Right lobe of liver (tissue), 6 donors: ENCODE data around the gene BOLA2B. TPM values are rescaled to one million over a fixed set of nuclear protein-coding genes. Genes with fewer than 3 reads are reported as not detected.
"Not testable (repeated sequence)": the region's sequence is repeated elsewhere in the genome, so short reads cannot be mapped to it uniquely, and the experiment has no call there.

ENCODE experiments used
- ATAC-seq, 4 donors: fragments of 200-7000 bp; cut with Tn5 transposase; one replicate each; pipeline ENCODE4 v1.9.1; 2020; ENCODE audit warnings: mild to moderate bottlenecking in 4 of 4, moderate library complexity in 4 of 4
- DNase-seq, 3 donors: peaks; one replicate each; pipeline ENCODE4 v3.0.0-alpha.2; 2020
- H3K27ac ChIP-seq, 3 donors: fragments of 200-600 bp; one replicate each; pipeline ENCODE4 v1.8.0; 2022
- H3K27me3 ChIP-seq, 2 donors: fragments of 200-600 bp; one replicate each; pipeline ENCODE4 v1.8.0; 2022
- H3K36me3 ChIP-seq, 4 donors: fragments of 200-600 bp; sonication (generic) in 1 of 4; one replicate each; pipeline versions ENCODE4 v1.5.1 to v1.8.0; 2017 to 2022; ENCODE audit warnings: control low read depth in 1 of 4
- H3K4me1 ChIP-seq, 4 donors: fragments of 200-600 bp; sonication (generic) in 1 of 4; one replicate each; pipeline versions ENCODE4 v1.5.1 to v1.8.0; 2017 to 2022; ENCODE audit warnings: control low read depth in 1 of 4
- H3K4me3 ChIP-seq, 3 donors: fragments of 200-600 bp; one replicate each; pipeline ENCODE4 v1.8.0; 2022
- H3K9me3 ChIP-seq, 4 donors: fragments of 200-600 bp; sonication (generic) in 1 of 4; one replicate each; pipeline versions ENCODE4 v1.5.1 to v1.8.0; 2017 to 2022; ENCODE audit warnings: control low read depth in 1 of 4
- POLR2A ChIP-seq: fragments of 450-650 bp; IDR thresholded peaks from one replicate; pipeline ENCODE4 v1.6.1; 2017; ENCODE audit warnings: antibody characterized with exemption, mild to moderate bottlenecking
- WGBS: methylation state at CpG from one replicate; pipeline ENCODE4 v1.1.6; 2018; ENCODE audit warnings: low coverage, low lambda C conversion rate; ENCODE audit not compliant: insufficient coverage; ENCODE audit errors: missing lambda C conversion rate; 5-methylcytosine and 5-hydroxymethylcytosine counted together
- intact Hi-C, 2 donors: fragments of 100-400 bp; cut with DNase I; formaldehyde crosslinking; loops; one replicate each; pipeline versions ENCODE4 v1.11.2 to v1.14.1; 2022
- total RNA-seq, 6 experiments: library from RNA; depleted of rRNA in 2 of 6; stranded (reverse); fragments of >200 nt in 2 of 6; fragmentation: NEBNext Ultra II Directional in 3 of 6; extraction: Animal tissue kit (Norgen Biotek cat#: 25700) in 3 of 6; gene quantifications; one replicate each; pipeline versions ENCODE4 v1.1.0 to v1.2.4, GENCODE V29; 2016 to 2023
- TF ChIP-seq, protein P1 (sequence below), 4 donors: fragments of 200-600 bp in 3 of 4; fragments of 450-650 bp in 1 of 4; IDR thresholded peaks; one replicate each; pipeline versions ENCODE4 v1.5.1 to v1.8.0; 2016 to 2022; ENCODE audit warnings: antibody characterized with exemption in 4 of 4, mild to moderate bottlenecking in 2 of 4
- donor health status: DM: no; HTN: yes; CAD: no.
- donor health status: DM: no; HTN: no; CAD: no.
- donor health status: DM: no; HTN: no; CAD: no.
- donor health status: DM: no; HTN: yes; CAD: no.
- donor health status: DM: no; HTN: yes; CAD: no.

The BOLA2B gene
- total RNA-seq, 6 experiments from 2014 or later: 22.9 to 139 (median 25.6) TPM

DNA sequence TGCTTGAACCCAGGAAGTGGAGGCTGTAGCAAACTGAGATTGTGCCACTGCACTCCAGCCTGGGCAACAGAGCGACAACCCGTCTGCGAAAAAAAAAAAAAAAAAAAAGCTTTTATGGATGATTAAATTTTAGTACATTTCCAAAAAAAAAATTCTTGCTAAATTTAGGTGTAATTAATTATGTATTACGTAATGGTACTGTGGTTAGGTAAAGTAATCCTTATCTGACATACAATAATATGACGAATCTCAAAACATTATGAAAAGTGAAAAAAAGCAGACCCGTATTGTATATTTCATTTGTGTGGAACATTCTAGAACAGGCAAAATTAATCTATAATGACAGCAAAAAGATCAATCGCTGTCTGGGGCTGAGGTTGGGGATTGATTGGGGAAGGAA, 20.4 kb downstream of the BOLA2B start:
- Histone ChIP-seq H3K27ac (no peak overlapping the region), H3K4me1 (peaks cover 0 to 5% (median 0%) of the 10 kb centered on the region in 4 donors), H3K36me3 (no peaks in the 10 kb centered on the region), H3K9me3 (no peaks in the 10 kb centered on the region), H3K27me3 (no peaks in the 10 kb centered on the region), H3K4me3 (no peak overlapping the region)
- ATAC-seq (no peak), DNase-seq (no peak)
- no peak for TF ChIP-seq POLR2A
- TF ChIP-seq, protein P1, sequence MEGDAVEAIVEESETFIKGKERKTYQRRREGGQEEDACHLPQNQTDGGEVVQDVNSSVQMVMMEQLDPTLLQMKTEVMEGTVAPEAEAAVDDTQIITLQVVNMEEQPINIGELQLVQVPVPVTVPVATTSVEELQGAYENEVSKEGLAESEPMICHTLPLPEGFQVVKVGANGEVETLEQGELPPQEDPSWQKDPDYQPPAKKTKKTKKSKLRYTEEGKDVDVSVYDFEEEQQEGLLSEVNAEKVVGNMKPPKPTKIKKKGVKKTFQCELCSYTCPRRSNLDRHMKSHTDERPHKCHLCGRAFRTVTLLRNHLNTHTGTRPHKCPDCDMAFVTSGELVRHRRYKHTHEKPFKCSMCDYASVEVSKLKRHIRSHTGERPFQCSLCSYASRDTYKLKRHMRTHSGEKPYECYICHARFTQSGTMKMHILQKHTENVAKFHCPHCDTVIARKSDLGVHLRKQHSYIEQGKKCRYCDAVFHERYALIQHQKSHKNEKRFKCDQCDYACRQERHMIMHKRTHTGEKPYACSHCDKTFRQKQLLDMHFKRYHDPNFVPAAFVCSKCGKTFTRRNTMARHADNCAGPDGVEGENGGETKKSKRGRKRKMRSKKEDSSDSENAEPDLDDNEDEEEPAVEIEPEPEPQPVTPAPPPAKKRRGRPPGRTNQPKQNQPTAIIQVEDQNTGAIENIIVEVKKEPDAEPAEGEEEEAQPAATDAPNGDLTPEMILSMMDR (IDR thresholded peaks at IDR 0.05): no peak
- WGBS: 78% methylated on average over 7 of the region's 7 CpGs
- intact Hi-C loops: no loop called here

GRCh38 chr16:30170145-30170544, 23.3 kb downstream of the BOLA2B start:
- H3K27ac ChIP-seq, DNase-seq, intact Hi-C loops, ATAC-seq, H3K36me3 ChIP-seq, H3K9me3 ChIP-seq, H3K4me1 ChIP-seq, H3K27me3 ChIP-seq, H3K4me3 ChIP-seq: not testable (repeated sequence)
- WGBS: 27% methylated on average over 2 of the region's 31 CpGs

DNA sequence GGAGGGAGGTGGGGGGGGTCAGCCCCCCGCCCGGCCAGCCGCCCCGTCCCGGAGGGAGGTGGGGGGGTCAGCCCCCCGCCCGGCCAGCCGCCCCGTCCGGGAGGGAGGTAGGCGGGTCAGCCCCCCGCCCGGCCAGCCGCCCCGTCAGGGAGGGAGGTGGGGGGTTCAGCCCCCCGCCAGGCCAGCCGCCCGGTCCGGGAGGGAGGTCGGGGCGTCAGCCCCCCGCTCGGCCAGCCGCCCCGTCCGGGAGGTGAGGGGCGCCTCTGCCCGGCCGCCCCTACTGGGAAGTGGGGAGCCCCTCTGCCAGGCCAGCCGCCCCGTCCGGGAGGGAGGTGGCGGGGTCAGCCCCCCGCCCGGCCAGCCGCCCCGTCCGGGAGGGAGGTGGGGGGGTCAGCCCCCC, 24.1 kb downstream of the BOLA2B start:
- DNase-seq, intact Hi-C loops: not testable (repeated sequence)

DNA sequence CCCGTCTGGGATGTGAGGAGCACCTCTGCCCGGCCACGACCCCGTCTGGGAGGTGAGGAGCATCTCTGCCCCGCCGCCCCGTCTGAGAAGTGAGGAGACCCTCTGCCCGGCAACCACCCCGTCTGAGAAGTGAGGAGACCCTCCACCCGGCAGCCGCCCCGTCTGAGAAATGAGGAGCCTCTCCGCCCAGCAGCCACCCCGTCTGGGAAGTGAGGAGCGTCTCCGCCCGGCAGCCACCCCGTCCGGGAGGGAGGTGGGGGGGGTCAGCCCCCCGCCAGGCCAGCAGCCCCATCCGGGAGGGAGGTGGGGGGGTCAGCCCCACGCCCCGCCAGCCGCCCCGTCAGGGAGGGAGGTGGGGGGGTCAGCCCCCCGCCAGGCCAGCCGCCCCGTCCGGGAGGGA, 24.7 kb downstream of the BOLA2B start:
- DNase-seq, H3K4me1 ChIP-seq, H3K9me3 ChIP-seq, H3K4me3 ChIP-seq, H3K27ac ChIP-seq, intact Hi-C loops, H3K36me3 ChIP-seq, ATAC-seq, H3K27me3 ChIP-seq: not testable (repeated sequence)
- no CpG with 5 or more reads among the region's 29 CpGs for WGBS

More for the DNA sequence above, 24.1 kb downstream of the BOLA2B start:
- not testable (repeated sequence) for H3K27ac ChIP-seq, H3K9me3 ChIP-seq, H3K4me1 ChIP-seq, H3K36me3 ChIP-seq, H3K27me3 ChIP-seq, H3K4me3 ChIP-seq, ATAC-seq
- WGBS: no CpG with 5 or more reads among the region's 38 CpGs

DNA sequence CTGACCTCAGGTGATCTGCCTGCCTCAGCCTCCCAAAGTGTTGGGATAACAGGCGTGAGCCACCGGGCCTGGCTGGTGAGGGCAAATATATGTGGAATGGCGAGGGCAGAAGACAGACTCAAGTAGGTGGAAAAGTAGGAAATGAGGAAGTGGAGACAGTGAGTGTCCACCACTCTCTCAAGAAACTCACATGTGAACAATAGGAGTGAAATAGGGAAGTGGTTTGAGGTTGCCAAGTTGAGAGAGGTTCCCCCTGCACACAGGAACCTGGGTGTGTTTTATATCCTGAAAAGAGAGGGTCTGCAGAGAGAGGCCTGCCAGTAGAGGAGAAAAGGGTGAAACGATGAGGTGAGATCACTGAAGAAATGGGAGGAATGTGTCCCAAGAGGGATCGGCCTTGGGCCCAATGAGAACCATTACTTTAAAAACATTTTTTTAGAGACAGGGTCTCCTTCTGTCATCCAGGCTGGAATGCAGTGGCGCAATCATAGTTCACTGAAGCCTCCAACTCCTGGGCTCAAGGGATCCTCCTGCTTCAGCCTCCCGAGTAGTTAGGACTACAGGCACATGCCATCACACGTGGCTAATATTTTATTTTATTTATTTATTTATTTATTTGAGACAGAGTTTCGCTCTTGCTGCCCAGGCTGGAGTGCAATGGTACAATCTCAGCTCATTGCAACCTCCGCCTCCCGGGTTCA, 27.1 kb downstream of the BOLA2B start:
- H3K4me3 ChIP-seq: no peak overlapping the region
- no peaks in the 10 kb centered on the region for H3K9me3 ChIP-seq
- intact Hi-C loops: no loop called here
- peaks cover 0 to 5% (median 0%) of the 10 kb centered on the region in 4 donors for H3K4me1 ChIP-seq
- TF ChIP-seq, protein P1 (IDR thresholded peaks at IDR 0.05): no peak
- no peak for TF ChIP-seq POLR2A
- ATAC-seq: peak; percentile 54 to 66 (median 56)
- no peak overlapping the region for H3K27ac ChIP-seq
- DNase-seq: no peak
- H3K36me3 ChIP-seq: no peaks in the 10 kb centered on the region
- H3K27me3 ChIP-seq: no peaks in the 10 kb centered on the region
- 74% methylated on average over 11 of the region's 11 CpGs for WGBS

DNA sequence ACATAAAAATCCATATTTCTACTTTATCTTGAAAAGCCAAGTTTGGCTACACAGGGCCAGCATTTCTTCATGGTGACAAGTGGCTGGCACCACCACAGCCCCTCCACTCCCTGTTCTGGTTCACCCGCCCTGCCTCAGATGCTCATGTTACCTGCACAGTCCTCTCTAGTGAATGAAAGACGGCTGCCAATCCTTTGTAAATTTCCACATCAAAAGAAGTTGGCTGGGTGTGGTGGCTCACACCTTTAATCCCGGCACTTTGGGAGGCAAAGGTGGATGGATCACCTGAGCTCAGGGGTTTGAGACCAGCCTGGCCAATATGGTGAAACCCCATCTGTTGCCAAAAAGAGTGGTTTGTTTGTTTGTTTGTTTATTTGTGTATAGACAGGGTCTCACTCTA, 29.9 kb downstream of the BOLA2B start:
- intact Hi-C loops: no loop called here
- no peaks in the 10 kb centered on the region for H3K27me3 ChIP-seq
- no peak overlapping the region for H3K27ac ChIP-seq
- WGBS: 83% methylated on average over 2 of the region's 3 CpGs
- H3K36me3 ChIP-seq: no peaks in the 10 kb centered on the region
- no peaks in the 10 kb centered on the region for H3K4me1 ChIP-seq
- DNase-seq (no peak), ATAC-seq (no peak)
- H3K9me3 ChIP-seq: no peaks in the 10 kb centered on the region
- no peak overlapping the region for H3K4me3 ChIP-seq
- TF ChIP-seq POLR2A: no peak
- TF ChIP-seq, protein P1 (IDR thresholded peaks at IDR 0.05): no peak
